Suprapubic skin (tissue), 4 donors: Measurements from ENCODE around the gene ARF5.

Source experiments
- CTCF ChIP-seq, 2 donors: fragments of 200-600 bp in 1 of 2; fragments of 450-650 bp in 1 of 2; sonication (generic) in 1 of 2; IDR thresholded peaks; one replicate each; pipeline ENCODE4 v1.5.1; 2016 to 2019; ENCODE audit warnings: antibody characterized with exemption in 2 of 2, mild to moderate bottlenecking in 1 of 2, moderate library complexity in 1 of 2
- POLR2A ChIP-seq, 2 donors: fragments of 450-650 bp; IDR thresholded peaks; one replicate each; pipeline ENCODE4 v1.6.1; 2017; ENCODE audit warnings: antibody characterized with exemption in 2 of 2, mild to moderate bottlenecking in 2 of 2, moderate library complexity in 2 of 2
- POLR2AphosphoS5 ChIP-seq, 3 donors: sonication (generic); formaldehyde crosslinking; IDR thresholded peaks; one replicate each; pipeline ENCODE4 v1.6.1; 2017; ENCODE audit warnings: antibody characterized with exemption in 3 of 3

GRCh38 chr7:127550247-127550646 is 38.0 kb upstream of the ARF5 start:
- TF ChIP-seq CTCF (IDR thresholded peaks at IDR 0.05) (no peak), POLR2AphosphoS5 (IDR thresholded peaks at IDR 0.05) (no peak), POLR2A (IDR thresholded peaks at IDR 0.05) (no peak)
